HEK293 (cell line): ENCODE results near the gene ARL3.
A peak's percentile ranks its signal among the peaks of the same experiment; 100 is the strongest.

Experiments used
- CTCF ChIA-PET: fragments of 350-600 bp; formaldehyde crosslinking; extraction: SDS; loops from one replicate; lab custom pipeline; 2021; ENCODE audit warnings: antibody characterized with exemption; lab: Yijun Ruan, JAX
- POLR2A ChIA-PET: fragments of 300-600 bp; formaldehyde crosslinking; extraction: SDS; loops from one replicate; lab custom pipeline; 2020; ENCODE audit warnings: antibody characterized with exemption, inconsistent platforms; lab: Yijun Ruan, JAX
- H3K27ac ChIP-seq: fragments of 200-500 bp; sonication (Bioruptor generic); 2 replicates; pipeline ENCODE4 v1.5.1; 2014; ENCODE audit warnings: low read depth, low read length, control low read depth, inconsistent platforms; ENCODE audit errors: extremely low read depth
- H3K36me3 ChIP-seq, 2 experiments: fragments of 200-500 bp in 1 of 2; sonication (Bioruptor generic) in 1 of 2; 1 replicate in 1 of 2; 2 replicates in 1 of 2; pipeline ENCODE4 v1.5.1; 2014 to 2017; ENCODE audit warnings: inconsistent platforms in 2 of 2, low read length in 2 of 2; ENCODE audit not compliant: control insufficient read depth in 2 of 2, insufficient read depth in 1 of 2
- H3K4me1 ChIP-seq: fragments of 200-500 bp; sonication (Bioruptor generic); 2 replicates; pipeline ENCODE4 v1.5.1; 2014; ENCODE audit warnings: mild to moderate bottlenecking, low read length, inconsistent platforms; ENCODE audit not compliant: control insufficient read depth, insufficient read depth
- H3K4me3 ChIP-seq: 2 replicates; pipeline ENCODE4 v1.5.1; 2011; ENCODE audit warnings: low read depth, mild to moderate bottlenecking, control low read depth, low read length, moderate library complexity
- H3K9me3 ChIP-seq: fragments of 200-500 bp; sonication (Bioruptor generic); 2 replicates; pipeline ENCODE4 v1.5.1; 2014; ENCODE audit warnings: low read depth, low read length, inconsistent platforms; ENCODE audit not compliant: control insufficient read depth, insufficient read depth
- KLF1 ChIP-seq: fragments of 450-650 bp; formaldehyde crosslinking; IDR thresholded peaks from 2 replicates; pipeline ENCODE4 v1.5.1; 2016; ENCODE audit warnings: missing biosample characterization, missing genetic modification characterization
- SALL2 ChIP-seq: fragments of 450-650 bp; formaldehyde crosslinking; IDR thresholded peaks from 2 replicates; pipeline ENCODE4 v1.5.0; 2017; ENCODE audit warnings: missing biosample characterization, mild to moderate bottlenecking, missing genetic modification characterization, borderline replicate concordance
- ZNF121 ChIP-seq: fragments of 450-650 bp; formaldehyde crosslinking; IDR thresholded peaks from 2 replicates; pipeline ENCODE4 v1.5.1; 2016; ENCODE audit warnings: missing biosample characterization, missing genetic modification characterization
- ZNF214 ChIP-seq: fragments of 450-650 bp; formaldehyde crosslinking; IDR thresholded peaks from 2 replicates; pipeline ENCODE4 v1.5.1; 2017; ENCODE audit warnings: missing biosample characterization, mild to moderate bottlenecking, missing genetic modification characterization, borderline replicate concordance
- ZNF221 ChIP-seq: fragments of 450-650 bp; formaldehyde crosslinking; IDR thresholded peaks from 2 replicates; pipeline ENCODE4 v1.5.1; 2017; ENCODE audit warnings: missing biosample characterization, missing genetic modification characterization, borderline replicate concordance
- ZNF335 ChIP-seq: fragments of 450-650 bp; formaldehyde crosslinking; conservative IDR thresholded peaks from 2 replicates; pipeline ENCODE4 v1.5.1; 2016; ENCODE audit warnings: missing biosample characterization, missing genetic modification characterization
- ZNF37A ChIP-seq: fragments of 450-650 bp; IDR thresholded peaks from 2 replicates; pipeline ENCODE4 v1.5.1; 2018; ENCODE audit warnings: missing biosample characterization, missing genetic modification characterization
- ZNF544 ChIP-seq: fragments of 450-650 bp; formaldehyde crosslinking; IDR thresholded peaks from 2 replicates; pipeline ENCODE4 v1.5.0; 2017; ENCODE audit warnings: missing biosample characterization, missing genetic modification characterization
- ZNF624 ChIP-seq: fragments of 450-650 bp; formaldehyde crosslinking; IDR thresholded peaks from 2 replicates; pipeline ENCODE4 v1.5.1; 2017; ENCODE audit warnings: missing biosample characterization, missing genetic modification characterization
- ZNF629 ChIP-seq: fragments of 450-650 bp; formaldehyde crosslinking; IDR thresholded peaks from 2 replicates; pipeline ENCODE4 v1.5.1; 2017; ENCODE audit warnings: missing biosample characterization, missing genetic modification characterization
- ZNF654 ChIP-seq: fragments of 450-650 bp; formaldehyde crosslinking; IDR thresholded peaks from 2 replicates; pipeline ENCODE4 v1.5.1; 2016; ENCODE audit warnings: low read depth, missing biosample characterization, missing genetic modification characterization
- ZNF658 ChIP-seq: fragments of 450-650 bp; formaldehyde crosslinking; IDR thresholded peaks from 2 replicates; pipeline ENCODE4; 2016; ENCODE audit warnings: missing biosample characterization, missing genetic modification characterization
- ZNF660 ChIP-seq: fragments of 450-650 bp; IDR thresholded peaks from 2 replicates; pipeline ENCODE4 v1.5.1; 2018; ENCODE audit warnings: missing biosample characterization, mild to moderate bottlenecking, missing genetic modification characterization
- ZNF747 ChIP-seq: fragments of 450-650 bp; formaldehyde crosslinking; IDR thresholded peaks from 2 replicates; pipeline ENCODE4 v1.5.1; 2016; ENCODE audit warnings: missing biosample characterization, missing genetic modification characterization
- ZNF785 ChIP-seq: fragments of 450-650 bp; formaldehyde crosslinking; IDR thresholded peaks from 2 replicates; pipeline ENCODE4 v1.5.1; 2016; ENCODE audit warnings: missing biosample characterization, missing genetic modification characterization
- ZSCAN16 ChIP-seq: fragments of 450-650 bp; formaldehyde crosslinking; IDR thresholded peaks from 2 replicates; pipeline ENCODE4 v1.5.1; 2016; ENCODE audit warnings: missing biosample characterization, missing genetic modification characterization
- TF ChIP-seq, protein P1 (sequence below): fragments of 450-650 bp; formaldehyde crosslinking; IDR thresholded peaks from 2 replicates; pipeline ENCODE4 v1.5.1; 2016; ENCODE audit warnings: missing biosample characterization, missing genetic modification characterization
- TF ChIP-seq, protein P2 (sequence below): fragments of 450-650 bp; formaldehyde crosslinking; IDR thresholded peaks from 2 replicates; pipeline ENCODE4 v1.5.1; 2016; ENCODE audit warnings: missing biosample characterization, missing genetic modification characterization
- TF ChIP-seq, protein P3 (sequence below): sonication (generic); formaldehyde crosslinking; IDR thresholded peaks from 2 replicates; pipeline ENCODE4 v1.8.1; 2022; ENCODE audit warnings: mild to moderate bottlenecking, moderate library complexity, missing genetic modification reagents

The ARL3 gene

GRCh38 chr10:102657984-102658724, 56.0 kb downstream of the ARL3 start (continued):
- TF ChIP-seq ZNF37A: no peak

- TF ChIP-seq KLF1 (tag by site-specific recombination) (peak; percentile 34; the same call in 1 of the 2 replicates), ZNF624 (tag by site-specific recombination) (no peak)
- CTCF ChIA-PET: no interaction called here
- Histone ChIP-seq H3K27ac (no peak overlapping the region), H3K4me3 (no peak overlapping the region), H3K4me1 (no peaks in the 10 kb centered on the region), H3K36me3 (peaks cover 4 to 51% of the 10 kb centered on the region in 2 experiments; a peak in 2 of 3 replicates), H3K9me3 (no peaks in the 10 kb centered on the region)
- POLR2A ChIA-PET: interaction anchor here (0.6 kb wide), 1 partner anchor 12 kb away, joined by 6 read pairs; no protein-coding TSS in a partner anchor
Measured at GRCh38 chr10:102657451-102657850, 56.7 kb downstream of the ARL3 start.

- TF ChIP-seq ZNF214 (no peak), ZNF785 (no peak), ZSCAN16 (tag by site-specific recombination) (no peak), ZNF660 (no peak), ZNF121 (tag by site-specific recombination) (no peak), SALL2 (no peak), ZNF221 (tag by site-specific recombination) (no peak), ZNF544 (tag by site-specific recombination) (no peak), ZNF654 (tag by site-specific recombination) (no peak), ZNF37A (no peak), ZNF629 (no peak), ZNF747 (no peak), ZNF658 (no peak), ZNF335 (tag by site-specific recombination) (no peak)
- TF ChIP-seq, protein P1, sequence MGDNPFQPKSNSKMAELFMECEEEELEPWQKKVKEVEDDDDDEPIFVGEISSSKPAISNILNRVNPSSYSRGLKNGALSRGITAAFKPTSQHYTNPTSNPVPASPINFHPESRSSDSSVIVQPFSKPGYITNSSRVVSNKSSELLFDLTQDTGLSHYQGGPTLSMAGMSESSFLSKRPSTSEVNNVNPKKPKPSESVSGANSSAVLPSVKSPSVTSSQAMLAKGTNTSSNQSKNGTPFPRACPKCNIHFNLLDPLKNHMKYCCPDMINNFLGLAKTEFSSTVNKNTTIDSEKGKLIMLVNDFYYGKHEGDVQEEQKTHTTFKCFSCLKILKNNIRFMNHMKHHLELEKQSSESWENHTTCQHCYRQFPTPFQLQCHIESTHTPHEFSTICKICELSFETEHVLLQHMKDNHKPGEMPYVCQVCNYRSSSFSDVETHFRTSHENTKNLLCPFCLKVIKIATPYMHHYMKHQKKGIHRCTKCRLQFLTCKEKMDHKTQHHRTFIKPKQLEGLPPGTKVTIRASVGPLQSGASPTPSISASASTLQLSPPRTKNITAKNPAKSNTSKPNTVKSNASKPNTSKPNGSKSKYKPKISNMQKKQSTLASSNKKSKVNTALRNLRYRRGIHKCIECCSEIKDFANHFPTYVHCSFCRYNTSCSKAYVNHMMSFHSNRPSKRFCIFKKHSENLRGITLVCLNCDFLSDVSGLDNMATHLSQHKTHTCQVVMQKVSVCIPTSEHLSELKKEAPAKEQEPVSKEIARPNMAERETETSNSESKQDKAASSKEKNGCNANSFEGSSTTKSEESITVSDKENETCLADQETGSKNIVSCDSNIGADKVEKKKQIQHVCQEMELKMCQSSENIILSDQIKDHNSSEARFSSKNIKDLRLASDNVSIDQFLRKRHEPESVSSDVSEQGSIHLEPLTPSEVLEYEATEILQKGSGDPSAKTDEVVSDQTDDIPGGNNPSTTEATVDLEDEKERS (tag by site-specific recombination): no peak
- TF ChIP-seq, protein P2, sequence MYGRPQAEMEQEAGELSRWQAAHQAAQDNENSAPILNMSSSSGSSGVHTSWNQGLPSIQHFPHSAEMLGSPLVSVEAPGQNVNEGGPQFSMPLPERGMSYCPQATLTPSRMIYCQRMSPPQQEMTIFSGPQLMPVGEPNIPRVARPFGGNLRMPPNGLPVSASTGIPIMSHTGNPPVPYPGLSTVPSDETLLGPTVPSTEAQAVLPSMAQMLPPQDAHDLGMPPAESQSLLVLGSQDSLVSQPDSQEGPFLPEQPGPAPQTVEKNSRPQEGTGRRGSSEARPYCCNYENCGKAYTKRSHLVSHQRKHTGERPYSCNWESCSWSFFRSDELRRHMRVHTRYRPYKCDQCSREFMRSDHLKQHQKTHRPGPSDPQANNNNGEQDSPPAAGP (tag by site-specific recombination): no peak
- TF ChIP-seq, protein P3, sequence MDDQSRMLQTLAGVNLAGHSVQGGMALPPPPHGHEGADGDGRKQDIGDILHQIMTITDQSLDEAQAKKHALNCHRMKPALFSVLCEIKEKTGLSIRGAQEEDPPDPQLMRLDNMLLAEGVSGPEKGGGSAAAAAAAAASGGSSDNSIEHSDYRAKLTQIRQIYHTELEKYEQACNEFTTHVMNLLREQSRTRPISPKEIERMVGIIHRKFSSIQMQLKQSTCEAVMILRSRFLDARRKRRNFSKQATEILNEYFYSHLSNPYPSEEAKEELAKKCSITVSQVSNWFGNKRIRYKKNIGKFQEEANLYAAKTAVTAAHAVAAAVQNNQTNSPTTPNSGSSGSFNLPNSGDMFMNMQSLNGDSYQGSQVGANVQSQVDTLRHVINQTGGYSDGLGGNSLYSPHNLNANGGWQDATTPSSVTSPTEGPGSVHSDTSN (CRISPR knock-in tag): no peak
- POLR2A ChIA-PET: interaction anchor here (0.6 to 0.8 kb wide), 2 partner anchors 12 to 15 kb away, joined by 3 to 6 read pairs; no protein-coding TSS in a partner anchor
- CTCF ChIA-PET: no interaction called here
- Histone ChIP-seq H3K27ac (no peak overlapping the region), H3K36me3 (peaks cover 5 to 56% of the 10 kb centered on the region in 2 experiments; a peak in 2 of 3 replicates), H3K4me3 (no peak overlapping the region), H3K4me1 (no peaks in the 10 kb centered on the region), H3K9me3 (no peaks in the 10 kb centered on the region)
Measured at GRCh38 chr10:102656791-102657371, 57.3 kb downstream of the ARL3 start.
